HepG2 (cell line): ENCODE data around the gene PALMD. TPM values are rescaled to one million over a fixed set of nuclear protein-coding genes. Genes with fewer than 3 reads are reported as not detected.

Experiments
- ATAC-seq: fragments of 200-7000 bp; cut with Tn5 transposase; 3 replicates; pipeline ENCODE4 v1.9.1; 2020; ENCODE audit warnings: mild to moderate bottlenecking, moderate library complexity
- BruUV-seq: library from RNA; stranded (reverse); fragments of 400-500 nt; replicated peaks from 2 replicates; lab custom pipeline; 2021; lab: Mats Ljungman, UMichigan
- CTCF ChIA-PET: fragments of 300-600 bp; formaldehyde crosslinking; extraction: SDS; loops from one replicate; lab custom pipeline; 2021; ENCODE audit warnings: low total read pairs, inconsistent platforms, low intra/inter-chr PET ratio; lab: Yijun Ruan, JAX
- POLR2A ChIA-PET: fragments of 350-600 bp; sonication (Branson Sonifier 250); formaldehyde crosslinking; loops from one replicate; lab custom pipeline; 2020; ENCODE audit warnings: antibody characterized with exemption, inconsistent platforms; lab: Yijun Ruan, JAX
- DNase-seq: peaks from one replicate; pipeline ENCODE4 v3.0.0-alpha.2; 2015; ENCODE audit warnings: low spot score
- FAIRE-seq: peaks from 3 replicates; lab custom pipeline; 2011; peaks lifted over from hg19 to GRCh38; lab: Jason Lieb, UNC
- H2AFZ ChIP-seq: one replicate; pipeline ENCODE4 v1.6.1; 2011; ENCODE audit warnings: low read length, inconsistent platforms
- H3K27ac ChIP-seq: fragments of 300-600 bp; 3 replicates; pipeline ENCODE4 v1.8.0; 2011; ENCODE audit warnings: mixed run types, mild to moderate bottlenecking, mixed read lengths, low read length, inconsistent platforms; ENCODE audit not compliant: insufficient read depth; ENCODE audit errors: extremely low read length
- H3K27me3 ChIP-seq, 2 experiments: fragments of 200-600 bp in 1 of 2; 2 replicates in 1 of 2; 3 replicates in 1 of 2; pipeline versions ENCODE4 v1.6.0 to v1.8.0; 2011; ENCODE audit warnings: low read length in 2 of 2, mild to moderate bottlenecking in 2 of 2, moderate library complexity in 2 of 2, inconsistent platforms in 1 of 2; ENCODE audit not compliant: insufficient read depth in 2 of 2, control insufficient read depth in 1 of 2
- H3K36me3 ChIP-seq, 2 experiments: fragments of 200-600 bp in 1 of 2; replicated peaks in 1 of 2; 2 replicates in 1 of 2; 3 replicates in 1 of 2; pipeline versions ENCODE4 v1.5.1 to v1.8.0; 2011; ENCODE audit warnings: low read length in 2 of 2, inconsistent platforms in 1 of 2; ENCODE audit not compliant: insufficient read depth in 2 of 2, control insufficient read depth in 1 of 2
- H3K4me1 ChIP-seq: 2 replicates; pipeline ENCODE4 v1.5.1; 2012; ENCODE audit warnings: low read length, inconsistent platforms; ENCODE audit not compliant: insufficient read depth
- H3K4me2 ChIP-seq: 2 replicates; pipeline ENCODE4 v1.6.0; 2011; ENCODE audit warnings: low read depth, low read length, inconsistent platforms
- H3K4me3 ChIP-seq, 3 experiments: fragments of 200-600 bp in 1 of 3; sonication (generic), shearing (Covaris generic) in 1 of 3; replicated peaks in 1 of 3; 2 replicates each; pipeline ENCODE4 v1.5.1; 2011 to 2016; ENCODE audit warnings: low read length in 3 of 3, inconsistent platforms in 2 of 3, low read depth in 2 of 3, mild to moderate bottlenecking in 2 of 3, control low read depth in 1 of 3, mixed read lengths in 1 of 3; ENCODE audit not compliant: insufficient read depth in 1 of 3
- H3K79me2 ChIP-seq: one replicate; pipeline ENCODE4 v1.6.1; 2011; ENCODE audit warnings: low read length, inconsistent platforms; ENCODE audit not compliant: insufficient read depth
- H3K9ac ChIP-seq: 2 replicates; pipeline ENCODE4 v1.6.0; 2011; ENCODE audit warnings: mild to moderate bottlenecking, low read depth, low read length, inconsistent platforms; ENCODE audit not compliant: insufficient read depth
- H3K9me3 ChIP-seq: 2 replicates; pipeline ENCODE4 v1.5.1; 2012; ENCODE audit warnings: mild to moderate bottlenecking, low read length
- H4K20me1 ChIP-seq: 2 replicates; pipeline ENCODE4 v1.6.0; 2011; ENCODE audit warnings: inconsistent platforms, mild to moderate bottlenecking, low read length, moderate library complexity; ENCODE audit not compliant: insufficient read depth
- ATM ChIP-seq: fragments of 450-650 bp; IDR thresholded peaks from 2 replicates; pipeline ENCODE4 v1.7.1; 2017; ENCODE audit warnings: mild to moderate bottlenecking, borderline replicate concordance
- CERS6 ChIP-seq: sonication (generic); formaldehyde crosslinking; IDR thresholded peaks from 2 replicates; pipeline ENCODE4 v1.5.0; 2020; ENCODE audit warnings: missing genetic modification reagents
- E2F2 ChIP-seq: sonication (generic); formaldehyde crosslinking; IDR thresholded peaks from 2 replicates; pipeline ENCODE4 v1.4.0; 2020; ENCODE audit warnings: missing genetic modification reagents, borderline replicate concordance
- KDM1A ChIP-seq: IDR thresholded peaks from 2 replicates; pipeline ENCODE4 v1.6.1; 2016; ENCODE audit warnings: missing compliant biosample characterization
- TEF ChIP-seq: sonication (generic); formaldehyde crosslinking; IDR thresholded peaks from 2 replicates; pipeline ENCODE4 v1.5.0; 2020; ENCODE audit warnings: missing genetic modification reagents
- TFDP2 ChIP-seq: sonication (generic); formaldehyde crosslinking; IDR thresholded peaks from 2 replicates; pipeline ENCODE4 v1.4.0; 2020; ENCODE audit warnings: missing genetic modification reagents
- ZNF263 ChIP-seq: sonication (generic); formaldehyde crosslinking; IDR thresholded peaks from 2 replicates; pipeline ENCODE4 v1.4.0; 2020; ENCODE audit warnings: missing genetic modification reagents
- ZNF318 ChIP-seq: sonication (generic); formaldehyde crosslinking; IDR thresholded peaks from 2 replicates; pipeline ENCODE4 v1.4.0; 2020; ENCODE audit warnings: mild to moderate bottlenecking, missing genetic modification reagents
- ZNF562 ChIP-seq: sonication (generic); formaldehyde crosslinking; IDR thresholded peaks from 2 replicates; pipeline ENCODE4 v1.8.0; 2022; ENCODE audit warnings: missing genetic modification reagents, borderline replicate concordance
- ZNF788 ChIP-seq: sonication (generic); formaldehyde crosslinking; IDR thresholded peaks from 2 replicates; pipeline ENCODE4 v1.5.0; 2020; ENCODE audit warnings: mild to moderate bottlenecking, missing genetic modification reagents, borderline replicate concordance
- ZZZ3 ChIP-seq: sonication (generic); formaldehyde crosslinking; IDR thresholded peaks from 2 replicates; pipeline ENCODE4 v1.4.0; 2020; ENCODE audit warnings: missing genetic modification reagents, mild to moderate bottlenecking, borderline replicate concordance
- WGBS: methylation state at CpG from one replicate; pipeline ENCODE4 v1.1.6; 2017; ENCODE audit warnings: low lambda C conversion rate; 5-methylcytosine and 5-hydroxymethylcytosine counted together
- in situ Hi-C: cut with HindIII; loops from 2 replicates; pipeline ENCODE4 v1.10.0; 2017; ENCODE audit warnings: low pct_unique_long_range_greater_than_20kb; ENCODE audit not compliant: extremely low pct_ligation_motif_present
- intact Hi-C: fragments of 100-400 bp; cut with micrococcal nuclease; formaldehyde crosslinking; loops from one replicate; pipeline ENCODE4 v1.10.0; 2022; ENCODE audit not compliant: unreplicated experiment
- polyA plus RNA-seq, 8 experiments: library from polyadenylated mRNA; depleted of rRNA in 3 of 8; stranded (reverse) in 7 of 8; unstranded in 1 of 8; fragments of >200 nt; fragmentation: Illumina TruSeq in 4 of 8; extraction: Trizol in 4 of 8; gene quantifications; 2 replicates each; pipeline versions ENCODE4 v1.2.1 to v1.2.3, GENCODE V29; 2011 to 2016; ENCODE audit warnings: low read depth in 4 of 8, missing spikeins in 1 of 8, mixed read lengths in 1 of 8; ENCODE audit not compliant: insufficient read depth in 1 of 8
- total RNA-seq, 5 experiments: library from RNA; depleted of rRNA; stranded (reverse); fragments of >200 nt; fragmentation: Illumina TruSeq; extraction: Trizol; gene quantifications; 2 replicates each; pipeline ENCODE4 v1.2.3, GENCODE V29; 2016; ENCODE audit warnings: low read depth in 1 of 5

PALMD gene
- total and polyA plus RNA-seq, 2 of the 13 experiments (the other 11 are each of a cell fraction or from before 2014, with no cell fraction given) = 5.5 to 31.1 TPM

- DNase-seq = peak; percentile 90
- peaks cover 37% of the 10 kb centered on the region for H3K4me1 ChIP-seq
- no peak overlapping the region for H2AFZ ChIP-seq
- H4K20me1 ChIP-seq = no peaks in the 10 kb centered on the region
- peak; percentile 91 for ATAC-seq
- no TSS peak for BruUV-seq
- peak; percentile 92 for FAIRE-seq
- peak overlapping the region; percentile 70 for H3K27ac ChIP-seq
- CTCF ChIA-PET = no interaction called here
- no peaks in the 10 kb centered on the region for H3K9me3 ChIP-seq
- H3K36me3 ChIP-seq = peaks cover 6 to 41% of the 10 kb centered on the region in 2 experiments
- in situ Hi-C loops (no loop called here), intact Hi-C loops (no loop called here)
- peak overlapping the region; percentile 41 for H3K4me2 ChIP-seq
- H3K79me2 ChIP-seq = no peaks in the 10 kb centered on the region
- 25% methylated on average over 6 of the region's 6 CpGs for whole genome bisulfite sequencing
- H3K4me3 ChIP-seq = no peak overlapping the region
- H3K9ac ChIP-seq = no peak overlapping the region
- no peaks in the 10 kb centered on the region for H3K27me3 ChIP-seq
- POLR2A ChIA-PET = interaction anchor here (1.1 to 1.4 kb wide), 4 partner anchors 18 to 112 kb away, joined by 4 to 8 read pairs (median 4); partner anchors contain the start of genes AGL and FRRS1
- TF ChIP-seq ZNF318 (CRISPR knock-in tag) = no peak
- no peak for TF ChIP-seq CERS6 (CRISPR knock-in tag)
- TF ChIP-seq E2F2 (CRISPR knock-in tag) = no peak
- TF ChIP-seq ZZZ3 = no peak
- peak; percentile 90 for TF ChIP-seq TEF
- TF ChIP-seq ZNF562 (CRISPR knock-in tag) = no peak
- no peak for TF ChIP-seq ZNF263 (CRISPR knock-in tag)
- no peak for TF ChIP-seq ZNF788 (CRISPR knock-in tag)
- TF ChIP-seq KDM1A (CRISPR knock-in tag) = no peak
- TF ChIP-seq ATM = no peak
- TF ChIP-seq TFDP2 (CRISPR knock-in tag) = no peak
Observed at GRCh38 chr1:99738858-99739465, 93.0 kb downstream of the PALMD start.
